Stimulated activated CD4-positive, alpha-beta T cell treated with anti-CD3 and anti-CD28 coated beads, TNF-alpha, amount 100 ng/mL, for 4 hours (primary cell): ENCODE measurements around the gene CDC42.

Experiments
- DNase-seq, 3 experiments: peaks; one replicate each; pipeline ENCODE4 v3.0.0-alpha.2; 2020; ENCODE audit warnings: low read depth in 3 of 3

The CDC42 gene

GRCh38 chr1:22108339-22109105, 56.0 kb downstream of the CDC42 start:
- DNase-seq, result no peak

- DNase-seq, result no peak
Measured at GRCh38 chr1:22110016-22110415, 57.5 kb downstream of the CDC42 start.

- DNase-seq, result no peak
Measured at GRCh38 chr1:22111115-22111514, 58.6 kb downstream of the CDC42 start.

- DNase-seq, result no peak
Measured at GRCh38 chr1:22111620-22112019, 59.1 kb downstream of the CDC42 start.

- no peak for DNase-seq
Measured at GRCh38 chr1:22112554-22112953, 60.0 kb downstream of the CDC42 start.

- DNase-seq, result no peak
Measured at GRCh38 chr1:22114083-22115012, 61.8 kb downstream of the CDC42 start.

DNA sequence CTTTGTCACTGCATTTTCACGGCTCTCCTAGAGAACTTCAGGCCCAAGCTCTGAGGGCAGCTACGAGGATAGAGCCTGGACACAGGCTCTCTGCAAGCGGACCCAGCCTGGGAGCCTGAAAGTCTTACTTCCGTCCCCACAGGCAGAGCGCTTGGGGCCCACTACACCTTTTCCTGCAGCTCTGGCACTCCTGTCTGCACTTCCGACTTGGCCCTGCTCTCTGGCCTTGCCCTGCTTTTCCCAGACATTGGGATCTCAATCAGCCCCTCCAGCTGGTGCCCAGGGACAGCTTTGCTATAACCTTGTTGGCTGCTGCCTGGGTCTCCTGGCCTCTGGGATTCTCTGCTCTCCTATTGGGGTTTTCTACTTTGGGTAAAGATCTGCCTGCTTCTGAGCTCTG, 62.8 kb downstream of the CDC42 start:
- DNase-seq, result no peak

GRCh38 chr1:22117238-22117637, 64.7 kb downstream of the CDC42 start:
- DNase-seq, result no peak

- no peak for DNase-seq
Measured at GRCh38 chr1:22117851-22118250, 65.3 kb downstream of the CDC42 start.

- no peak for DNase-seq
Measured at GRCh38 chr1:22118291-22118992, 65.9 kb downstream of the CDC42 start.

DNA sequence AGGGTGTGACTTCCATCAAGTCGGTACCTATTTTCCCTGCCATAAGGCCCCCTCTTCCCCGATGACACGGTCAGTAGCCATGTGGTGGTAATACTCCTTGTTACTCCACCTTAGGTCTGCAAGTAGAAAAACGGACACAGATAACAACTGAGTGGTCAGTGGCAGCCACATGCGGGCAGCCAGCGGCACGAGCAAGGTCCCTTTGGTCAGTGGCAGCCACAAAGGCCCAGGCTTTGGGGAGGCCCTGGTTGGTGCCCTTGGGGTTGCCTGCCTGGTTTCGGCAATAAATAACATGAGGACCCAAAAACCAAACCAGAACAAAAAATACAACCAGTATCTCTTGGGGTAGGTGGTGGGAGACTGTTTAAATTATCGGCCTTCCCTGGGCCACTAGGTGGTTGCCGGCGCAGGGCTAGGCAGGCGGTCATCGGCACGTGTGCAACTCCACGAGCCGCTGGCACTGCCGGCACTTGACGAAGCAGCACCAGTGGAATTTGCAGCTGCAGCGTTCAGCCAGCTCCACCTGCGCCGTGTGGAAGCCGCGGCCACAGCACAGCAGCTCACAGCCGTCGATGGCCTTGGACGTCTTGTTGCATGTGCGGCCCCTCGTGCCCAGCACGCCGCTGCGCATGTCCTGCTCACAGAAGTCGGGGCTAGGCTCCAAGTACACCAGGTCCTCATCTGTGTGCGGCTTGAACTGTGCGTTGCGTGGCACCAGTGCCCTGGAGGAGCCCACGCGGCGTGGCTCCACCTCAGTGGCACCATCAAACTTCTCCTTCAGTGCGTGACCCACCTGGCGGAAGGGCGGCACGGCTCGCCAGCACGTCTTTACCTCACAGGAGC, 67.3 kb downstream of the CDC42 start:
- no peak for DNase-seq

GRCh38 chr1:22120469-22120790, 67.9 kb downstream of the CDC42 start:
- no peak for DNase-seq

DNA sequence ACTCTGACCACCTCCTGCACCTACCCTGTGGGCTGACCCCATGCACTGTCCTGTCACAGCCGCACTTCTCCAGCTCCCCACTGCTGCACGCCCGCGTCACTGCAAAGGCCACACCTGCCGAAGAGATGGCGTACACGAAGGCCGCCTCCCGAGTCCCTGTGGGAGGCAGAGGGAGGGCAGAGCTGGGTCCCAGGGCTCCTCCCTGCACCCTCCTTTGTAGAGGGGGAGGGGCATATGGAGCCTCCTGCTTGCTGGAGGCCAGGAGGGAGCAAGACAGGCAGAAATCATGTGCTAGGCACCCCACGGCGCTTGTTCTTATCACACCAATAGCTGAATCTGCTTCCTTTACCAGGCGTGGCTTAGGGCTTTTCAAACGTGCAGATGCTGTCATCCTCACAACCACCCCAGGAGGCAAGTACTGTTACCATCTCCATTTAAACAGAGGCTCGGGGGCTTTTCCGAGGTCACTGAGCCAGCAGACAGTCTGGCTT, 69.0 kb downstream of the CDC42 start:
- no peak for DNase-seq

DNA sequence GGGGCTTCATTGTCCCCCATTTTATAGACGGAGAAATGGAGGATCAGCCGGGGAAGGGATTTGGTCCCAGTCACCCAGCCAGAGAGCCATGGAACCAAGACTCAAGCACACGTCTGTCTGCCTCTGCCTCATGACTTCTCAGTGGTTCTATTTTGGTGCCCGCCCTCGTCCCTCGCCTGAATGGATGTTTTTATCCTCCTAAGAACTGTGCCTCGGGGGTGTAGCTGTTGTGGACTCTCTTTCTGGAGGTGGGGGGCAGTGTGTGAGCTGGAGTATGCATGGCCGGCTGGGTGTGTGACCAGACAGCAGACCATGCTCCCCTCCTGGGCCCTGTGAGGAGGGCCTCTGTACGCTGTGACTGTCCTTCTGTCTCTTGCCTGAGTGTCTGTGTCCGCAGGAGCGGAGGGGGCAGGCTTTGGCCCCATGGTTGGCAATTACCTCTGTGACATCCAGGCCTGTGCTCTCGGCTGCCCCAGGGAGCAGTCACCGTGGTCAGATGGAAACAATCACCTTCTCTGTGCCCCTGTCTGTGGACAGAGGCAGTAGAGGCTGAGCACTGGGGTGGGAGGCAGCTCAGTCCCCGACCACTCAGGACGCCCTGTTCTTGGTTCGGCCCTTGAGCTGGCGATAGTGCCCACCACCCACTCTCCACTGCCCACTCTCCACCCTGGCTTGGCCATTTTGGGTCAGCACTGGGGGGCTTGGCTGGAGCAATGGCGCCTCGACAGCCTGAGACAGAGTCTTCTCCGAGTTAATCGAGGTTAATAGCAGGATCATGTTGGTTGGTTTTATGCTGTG, 70.0 kb downstream of the CDC42 start:
- DNase-seq, result no peak

- no peak for DNase-seq
Measured at GRCh38 chr1:22123071-22123390, 70.5 kb downstream of the CDC42 start.

DNA sequence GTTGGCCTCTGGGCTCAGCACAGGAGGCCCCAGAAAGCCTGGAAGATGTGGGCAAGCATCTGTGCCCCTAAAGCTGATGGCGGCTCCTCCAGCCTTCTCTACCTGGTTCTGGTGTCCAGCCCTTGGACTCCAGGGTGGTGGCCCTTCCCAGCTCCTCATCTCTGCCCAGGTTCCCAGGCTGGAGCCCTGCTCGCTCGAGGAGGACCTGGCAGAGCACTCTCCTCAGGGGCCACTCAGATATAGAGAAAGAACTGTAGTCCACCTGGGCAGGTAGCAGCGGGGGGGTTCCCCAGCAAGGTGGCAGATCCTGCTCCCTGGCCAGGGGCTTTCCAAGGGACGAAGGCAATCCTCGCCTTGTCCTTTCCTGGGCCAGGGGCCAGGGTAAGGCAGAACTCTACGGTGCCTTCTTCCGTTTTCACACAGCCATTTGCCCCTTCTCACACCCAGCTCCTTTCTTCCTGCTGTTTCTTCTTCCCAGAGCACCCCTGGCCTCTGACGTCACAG, 71.4 kb downstream of the CDC42 start:
- DNase-seq, result no peak

- no peak for DNase-seq
Measured at GRCh38 chr1:22124592-22125229, 72.2 kb downstream of the CDC42 start.

GRCh38 chr1:22126531-22126930, 74.0 kb downstream of the CDC42 start:
- no peak for DNase-seq

DNA sequence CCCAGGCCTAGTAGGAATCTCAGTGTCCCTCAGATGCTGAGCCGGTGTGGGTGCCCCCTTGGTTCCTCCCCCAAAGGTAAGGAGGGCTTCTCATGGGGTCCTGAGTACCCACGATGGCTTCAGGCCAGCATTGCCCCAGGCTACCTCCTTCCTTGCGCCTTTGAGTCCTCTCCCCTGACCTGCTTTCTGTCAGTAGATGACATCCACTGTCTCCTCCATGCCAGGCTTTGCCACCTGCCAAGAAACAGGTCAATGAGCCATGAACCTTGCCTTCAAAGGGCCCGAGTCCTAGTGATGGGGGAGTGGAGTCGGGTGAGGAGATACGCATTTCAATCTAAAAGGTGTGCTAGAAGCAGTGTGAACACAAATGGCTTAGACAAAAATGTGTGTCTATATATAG, 74.7 kb downstream of the CDC42 start:
- DNase-seq, result no peak

- no peak for DNase-seq
Measured at GRCh38 chr1:22127731-22128130, 75.2 kb downstream of the CDC42 start.
